RPMI8226 (cell line): ENCODE data around the gene FAXC.
"Not testable (repeated sequence)": the region's sequence is repeated elsewhere in the genome, so short reads cannot be mapped to it uniquely, and the experiment has no call there.

Source experiments
- DNase-seq: peaks from one replicate; pipeline ENCODE4 v3.0.0-alpha.2; 2015

FAXC gene

GRCh38 chr6:99282479-99283062, 66.9 kb downstream of the FAXC start:
- DNase-seq = no peak

- no peak for DNase-seq
These were observed 72.7 kb downstream of the FAXC start for GRCh38 chr6:99276747-99277146.

- no peak for DNase-seq
These were observed 78.6 kb downstream of the FAXC start for GRCh38 chr6:99270826-99271225.

GRCh38 chr6:99270030-99270429, 79.4 kb downstream of the FAXC start:
- no peak for DNase-seq

GRCh38 chr6:99269207-99269606, 80.3 kb downstream of the FAXC start:
- DNase-seq = no peak

GRCh38 chr6:99266996-99267395, 82.5 kb downstream of the FAXC start:
- not testable (repeated sequence) for DNase-seq

GRCh38 chr6:99265447-99265846, 84.0 kb downstream of the FAXC start:
- not testable (repeated sequence) for DNase-seq

- DNase-seq = no peak
These were observed 94.6 kb downstream of the FAXC start for GRCh38 chr6:99254616-99255550.

GRCh38 chr6:99253271-99253670, 96.2 kb downstream of the FAXC start:
- DNase-seq = no peak

GRCh38 chr6:99252421-99252820, 97.1 kb downstream of the FAXC start:
- no peak for DNase-seq

GRCh38 chr6:99250476-99250875, 99.0 kb downstream of the FAXC start:
- no peak for DNase-seq

- no peak for DNase-seq
These were observed 102.9 kb downstream of the FAXC start for GRCh38 chr6:99246602-99247001.

GRCh38 chr6:99241905-99242534, 107.5 kb downstream of the FAXC start:
- peak; percentile 6 for DNase-seq

- DNase-seq = no peak
These were observed 113.5 kb downstream of the FAXC start for GRCh38 chr6:99236010-99236409.

GRCh38 chr6:99233219-99233618, 116.3 kb downstream of the FAXC start:
- DNase-seq = no peak

- DNase-seq = no peak
These were observed 117.4 kb downstream of the FAXC start for GRCh38 chr6:99232056-99232455.

GRCh38 chr6:99225172-99225571, 124.3 kb downstream of the FAXC start:
- DNase-seq = no peak
